GM21367 (cell line): ENCODE results near the gene ARHGEF11.

ENCODE experiments used
- ATAC-seq: cut with Tn5 transposase; IDR thresholded peaks from one replicate; pipeline ENCODE4 v1.9.1; 2021; ENCODE audit not compliant: unreplicated experiment

The ARHGEF11 gene

DNA sequence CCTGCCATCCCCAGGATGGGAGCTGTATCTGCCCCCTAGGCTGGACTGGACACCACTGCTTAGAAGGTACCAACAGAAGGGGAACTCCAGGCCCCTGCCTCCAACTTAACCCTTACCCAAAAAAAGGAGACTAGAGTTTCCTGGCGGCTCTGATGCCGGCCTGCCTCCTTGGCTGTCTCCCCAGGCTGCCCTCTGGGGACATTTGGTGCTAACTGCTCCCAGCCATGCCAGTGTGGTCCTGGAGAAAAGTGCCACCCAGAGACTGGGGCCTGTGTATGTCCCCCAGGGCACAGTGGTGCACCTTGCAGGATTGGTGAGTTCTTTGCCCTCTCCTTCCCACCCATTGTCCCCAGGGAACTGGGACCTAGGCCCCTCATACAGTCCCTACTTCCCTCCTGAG lies 133.2 kb downstream of the ARHGEF11 start:
- no peak for ATAC-seq

DNA sequence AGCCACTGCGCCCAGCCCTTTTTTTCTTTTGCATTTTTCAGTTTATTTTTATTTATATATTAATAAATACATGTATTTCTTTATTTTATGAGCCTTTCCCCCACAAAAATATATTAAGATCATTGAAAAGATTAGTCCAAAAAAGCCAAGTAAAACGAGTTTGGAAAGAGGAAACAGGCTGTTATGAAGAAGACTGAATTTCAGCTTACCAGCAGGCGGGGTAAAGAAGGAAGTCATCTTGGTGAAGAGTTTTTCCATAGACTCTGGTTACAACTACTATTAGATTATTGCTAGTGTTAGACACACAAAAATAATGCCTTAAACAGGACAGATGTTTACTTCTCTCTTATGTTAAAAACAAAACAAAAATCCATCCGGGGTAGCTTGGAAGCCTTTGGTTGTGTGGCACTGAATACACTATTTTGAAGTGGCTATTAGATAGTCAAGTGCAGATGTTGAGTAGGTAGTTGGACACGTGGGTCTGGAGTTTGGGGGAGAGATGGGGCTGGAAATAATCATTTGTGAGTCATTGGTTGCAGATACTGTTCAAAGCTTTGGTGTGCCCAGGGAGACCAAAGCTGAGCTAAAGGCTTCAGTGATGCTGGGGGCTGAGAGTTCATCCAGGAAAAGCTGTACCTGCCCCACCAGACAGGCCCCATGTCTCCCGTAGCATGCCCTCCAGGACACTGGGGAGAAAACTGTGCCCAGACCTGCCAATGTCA lies 133.8 kb downstream of the ARHGEF11 start:
- ATAC-seq, result no peak

DNA sequence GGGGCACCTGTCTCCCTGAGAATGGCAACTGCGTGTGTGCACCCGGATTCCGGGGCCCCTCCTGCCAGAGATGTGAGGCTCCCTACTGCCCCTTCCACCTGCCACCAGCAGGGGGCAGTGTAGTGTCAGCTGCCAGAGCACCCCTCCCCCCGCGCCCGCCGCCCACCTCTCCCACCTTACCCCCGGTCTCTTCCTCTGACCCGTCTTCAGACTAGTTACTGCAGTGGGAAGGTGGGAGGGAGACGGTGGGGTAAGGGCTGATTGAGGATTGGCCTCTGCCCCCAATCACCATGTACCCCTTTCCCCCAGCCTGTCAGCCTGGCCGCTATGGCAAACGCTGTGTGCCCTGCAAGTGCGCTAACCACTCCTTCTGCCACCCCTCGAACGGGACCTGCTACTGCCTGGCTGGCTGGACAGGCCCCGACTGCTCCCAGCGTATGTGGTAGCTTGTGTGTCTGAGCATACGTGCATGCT lies 135.2 kb downstream of the ARHGEF11 start:
- ATAC-seq, result no peak

DNA sequence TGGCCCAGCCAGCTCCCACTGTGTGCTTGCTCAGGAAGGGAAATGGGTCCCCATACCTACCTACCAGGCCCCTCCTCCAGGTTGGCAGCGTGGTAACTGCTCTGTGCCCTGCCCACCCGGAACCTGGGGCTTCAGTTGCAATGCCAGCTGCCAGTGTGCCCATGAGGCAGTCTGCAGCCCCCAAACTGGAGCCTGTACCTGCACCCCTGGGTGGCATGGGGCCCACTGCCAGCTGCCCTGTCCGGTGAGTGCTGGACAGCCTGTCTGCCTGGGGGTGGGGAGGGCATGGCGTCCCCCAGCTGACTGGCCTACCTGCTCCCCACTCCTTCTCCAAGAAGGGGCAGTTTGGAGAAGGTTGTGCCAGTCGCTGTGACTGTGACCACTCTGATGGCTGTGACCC lies 135.9 kb downstream of the ARHGEF11 start:
- ATAC-seq, result no peak

DNA sequence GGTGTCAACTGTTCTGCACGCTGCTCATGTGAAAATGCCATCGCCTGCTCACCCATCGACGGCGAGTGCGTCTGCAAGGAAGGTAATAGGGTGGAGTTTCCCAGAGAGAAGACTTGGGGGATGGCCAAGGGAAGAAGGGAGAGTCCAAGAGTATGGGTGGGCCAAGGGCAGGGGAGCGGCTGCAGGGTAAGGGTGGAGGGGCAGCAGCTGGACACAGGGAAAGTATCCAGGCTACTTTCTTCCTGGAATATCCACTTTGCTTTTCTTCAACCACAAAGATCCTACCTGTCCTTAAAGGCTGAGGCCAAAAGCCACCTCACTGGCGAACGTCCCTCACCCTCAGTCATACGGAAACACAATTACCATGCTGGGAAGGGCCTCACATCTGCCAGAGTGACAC lies 136.6 kb downstream of the ARHGEF11 start:
- no peak for ATAC-seq

GRCh38 chr1:156908541-156908940 lies 137.0 kb downstream of the ARHGEF11 start:
- no peak for ATAC-seq

GRCh38 chr1:156906206-156906906 lies 139.2 kb downstream of the ARHGEF11 start:
- ATAC-seq, result no peak

- no peak for ATAC-seq
These were observed 139.9 kb downstream of the ARHGEF11 start for GRCh38 chr1:156905651-156906050.

DNA sequence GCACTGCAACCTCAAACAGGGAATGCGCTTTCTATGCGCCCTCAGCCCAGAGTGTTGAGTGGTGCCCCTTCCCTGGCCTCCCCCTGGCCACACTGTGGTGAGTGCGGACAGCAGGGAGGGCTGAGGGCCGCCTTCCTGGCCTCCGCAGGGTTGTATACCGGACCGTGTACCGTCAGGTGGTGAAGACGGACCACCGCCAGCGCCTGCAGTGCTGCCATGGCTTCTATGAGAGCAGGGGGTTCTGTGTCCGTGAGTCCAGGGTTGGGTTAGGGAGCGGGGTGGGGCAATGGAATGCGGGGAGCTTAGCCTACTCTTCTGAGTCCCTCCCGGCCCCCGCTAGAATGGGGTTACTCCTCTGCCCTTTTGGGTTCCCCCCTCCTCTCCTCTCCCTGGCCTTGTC lies 140.4 kb downstream of the ARHGEF11 start:
- no peak for ATAC-seq

DNA sequence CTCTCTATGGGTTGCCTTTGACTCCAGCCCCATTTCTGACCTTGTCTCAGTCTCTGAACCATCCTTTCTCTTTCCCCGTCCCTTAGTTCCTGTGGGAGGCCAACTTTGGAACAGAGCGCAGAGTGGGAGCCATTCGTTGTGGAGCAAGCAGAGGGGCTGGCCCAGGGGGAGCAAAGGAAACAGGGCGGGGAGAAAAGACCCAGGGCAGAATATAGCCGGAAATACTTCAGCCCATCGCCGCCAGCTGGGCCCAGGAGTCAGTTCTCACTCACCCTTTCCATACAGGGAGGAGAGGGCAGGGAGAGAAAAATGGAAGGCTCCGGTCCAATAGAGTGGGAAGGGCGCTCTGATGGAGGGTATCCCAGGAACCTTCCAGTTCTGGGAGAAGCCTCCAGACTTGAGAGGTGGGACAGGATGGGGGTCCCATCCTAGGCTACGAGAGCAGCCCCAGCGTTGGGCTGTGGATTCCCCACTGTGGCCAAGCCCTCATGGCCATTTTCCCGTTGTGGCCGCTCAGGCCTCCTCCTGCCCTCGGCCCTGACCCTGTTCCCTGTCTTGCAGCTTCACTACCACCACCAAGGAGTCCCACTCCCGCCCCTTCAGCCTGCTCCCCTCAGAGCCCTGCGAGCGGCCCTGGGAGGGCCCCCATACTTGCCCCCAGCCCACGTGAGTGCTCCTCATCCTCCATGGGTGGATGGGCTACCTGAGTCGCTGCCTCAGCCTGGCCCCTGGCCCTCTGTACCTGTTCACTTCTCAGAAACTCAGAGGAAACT lies 141.2 kb downstream of the ARHGEF11 start:
- ATAC-seq, result no peak

GRCh38 chr1:156903328-156904091 lies 142.0 kb downstream of the ARHGEF11 start:
- no peak for ATAC-seq

DNA sequence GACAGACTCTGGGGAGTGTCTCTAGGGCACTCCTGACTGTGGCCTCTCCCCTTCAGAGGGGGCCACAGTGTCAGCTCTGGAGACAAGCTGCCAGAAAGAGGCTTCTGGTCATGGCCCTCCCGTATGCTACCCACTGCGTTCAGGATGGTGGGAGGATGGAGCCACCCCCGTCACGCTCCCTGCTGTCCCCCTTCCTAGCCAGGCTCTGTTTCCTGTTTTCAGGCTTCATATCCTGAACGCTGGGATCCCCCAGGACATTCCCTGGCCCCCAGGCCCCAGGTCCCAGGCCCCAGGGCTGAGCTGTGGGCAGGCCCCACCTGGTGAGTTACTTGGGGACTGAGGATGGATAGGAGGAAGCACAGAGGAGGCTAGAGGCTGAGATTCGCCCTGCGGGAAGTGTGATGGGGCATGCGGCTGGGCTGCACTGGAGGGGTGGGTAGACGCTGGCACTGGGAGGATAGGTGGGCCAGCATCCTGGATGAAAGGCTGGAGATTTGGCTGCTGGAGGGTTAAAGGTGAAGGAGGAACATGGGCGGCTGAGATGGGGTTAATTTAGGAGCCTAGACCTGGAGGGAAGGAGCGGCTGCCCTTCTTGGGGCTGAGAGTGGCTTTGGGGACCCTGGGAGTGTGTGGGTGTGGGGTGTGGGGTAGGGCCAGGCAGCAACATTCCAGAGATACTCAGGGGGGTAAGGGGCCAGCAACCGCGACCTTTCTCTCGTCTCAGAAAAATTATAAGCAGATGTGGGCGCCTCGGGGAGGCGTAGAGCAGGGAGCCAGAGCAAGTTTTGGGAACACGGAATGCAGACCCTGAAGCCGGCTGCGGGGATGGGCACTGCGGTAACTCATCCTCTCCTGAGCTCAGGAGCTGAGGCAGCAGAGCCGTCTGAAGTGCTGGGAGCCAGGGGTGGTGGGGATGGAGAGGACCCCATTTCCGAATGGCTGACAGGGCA lies 143.3 kb downstream of the ARHGEF11 start:
- ATAC-seq, result no peak

DNA sequence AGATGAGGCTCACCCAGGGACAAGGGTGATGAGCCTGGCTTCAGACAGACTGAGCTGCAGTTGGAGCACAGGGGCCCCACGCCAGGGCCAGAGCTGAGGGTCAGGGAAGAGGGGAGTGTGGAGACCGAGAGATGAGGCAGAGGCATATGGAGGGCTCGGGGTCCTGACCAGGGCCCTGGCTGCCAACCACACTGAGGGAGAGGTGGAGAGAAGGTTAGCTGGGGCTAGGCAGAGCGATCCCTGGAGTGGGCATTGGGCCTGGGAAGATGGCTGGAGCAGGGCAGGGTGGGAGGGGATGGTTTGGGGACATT lies 144.0 kb downstream of the ARHGEF11 start:
- no peak for ATAC-seq

- ATAC-seq, result no peak
These were observed 144.5 kb downstream of the ARHGEF11 start for GRCh38 chr1:156900896-156901589.

DNA sequence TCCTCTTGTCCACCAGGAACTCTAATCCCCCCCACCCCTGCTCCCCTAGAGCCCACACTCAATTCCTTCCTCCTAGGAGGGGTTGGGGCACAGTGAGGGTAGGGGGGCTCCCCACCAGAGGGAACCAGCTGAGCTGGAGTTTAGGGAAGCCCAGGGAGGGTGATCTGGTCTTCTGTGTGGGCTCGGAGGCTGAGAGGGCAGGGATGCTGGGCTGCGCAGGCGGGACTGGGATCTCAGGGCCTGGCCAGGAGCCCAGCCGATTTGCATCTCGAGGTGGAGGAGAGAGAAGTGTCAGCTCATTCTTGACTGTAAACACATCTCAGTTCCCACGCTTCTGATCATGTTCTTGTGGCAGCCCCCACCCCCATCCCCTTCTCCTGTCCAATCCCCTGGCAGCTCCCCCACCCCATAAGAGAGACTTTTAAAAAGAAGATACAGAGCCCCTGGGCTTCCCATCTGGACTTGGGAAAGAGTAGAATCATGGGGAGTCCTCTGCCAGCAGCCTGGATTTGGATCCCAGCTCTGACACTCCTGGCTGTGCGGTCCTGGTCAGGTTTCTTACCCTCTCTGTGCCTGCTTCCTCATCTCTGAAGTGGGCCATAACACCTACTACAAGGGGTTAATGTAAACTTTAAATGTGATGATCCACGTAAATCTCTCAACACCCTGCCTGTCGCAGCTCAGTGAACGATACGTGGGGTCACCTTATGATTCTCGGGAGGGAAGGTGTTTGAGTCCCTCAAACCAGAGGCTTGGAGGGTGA lies 145.4 kb downstream of the ARHGEF11 start:
- ATAC-seq, result no peak

DNA sequence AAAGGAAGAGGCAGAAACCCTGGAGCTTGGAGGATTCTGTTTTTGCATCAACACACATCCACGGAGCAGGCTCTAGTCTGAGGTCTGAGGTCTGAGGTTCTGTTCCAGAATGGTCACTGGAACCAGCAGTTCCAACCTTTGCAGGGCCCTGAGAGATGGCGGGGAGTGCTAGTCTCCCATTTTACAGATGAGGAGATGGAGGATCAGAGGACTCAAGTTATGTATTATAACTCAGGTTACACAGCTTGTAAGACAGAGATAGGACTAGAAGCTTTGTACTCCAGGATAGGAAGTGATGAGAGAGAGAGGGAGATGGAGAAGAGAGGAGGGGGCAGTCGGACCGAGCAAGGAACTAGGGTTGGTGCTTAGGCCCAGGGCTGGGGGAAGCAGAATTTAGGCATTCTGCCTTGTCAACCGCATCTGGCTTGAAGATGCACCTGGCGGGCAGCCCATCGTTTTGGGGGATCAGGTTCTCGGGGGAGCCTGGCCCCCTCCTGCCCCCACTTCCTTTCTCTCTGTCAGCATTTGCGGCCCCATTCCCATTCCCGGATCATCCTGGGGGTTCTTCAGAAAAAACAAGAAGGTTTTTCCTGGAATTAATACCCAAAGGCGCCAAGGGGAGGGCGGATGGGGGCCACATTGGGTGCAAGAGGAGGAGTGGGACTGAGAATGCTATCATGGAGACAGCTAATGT lies 146.4 kb downstream of the ARHGEF11 start:
- no peak for ATAC-seq

DNA sequence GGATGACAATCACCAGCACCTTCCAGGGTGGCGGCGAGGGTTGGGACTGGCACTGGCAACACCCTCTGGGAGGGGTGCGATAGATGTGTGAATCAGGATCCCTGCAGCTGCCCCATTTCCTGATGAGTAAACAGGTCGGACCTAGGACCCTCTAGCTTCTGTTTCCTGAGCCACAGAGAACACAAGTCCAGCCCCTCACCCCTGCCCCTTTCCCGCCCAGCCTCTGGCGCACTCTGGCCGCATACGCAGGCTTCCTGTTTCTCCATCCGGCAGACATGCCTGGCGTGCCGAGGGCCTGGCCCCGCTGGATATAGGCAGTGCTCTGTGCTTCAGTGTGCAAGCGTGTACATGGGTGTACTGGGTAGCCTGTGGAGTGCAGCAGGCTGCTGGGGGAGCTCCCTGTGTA lies 147.4 kb downstream of the ARHGEF11 start:
- ATAC-seq, result no peak
